ENCODE results near the gene OSBPL8.

GRCh38 chr12:76445462-76445861 lies 114.1 kb downstream of the OSBPL8 start:
- no peak for TF ChIP-seq ZNF138 (tag by site-specific recombination; IDR thresholded peaks at IDR 0.05; ENCODE audit: borderline replicate concordance)
- TF ChIP-seq, protein P1, sequence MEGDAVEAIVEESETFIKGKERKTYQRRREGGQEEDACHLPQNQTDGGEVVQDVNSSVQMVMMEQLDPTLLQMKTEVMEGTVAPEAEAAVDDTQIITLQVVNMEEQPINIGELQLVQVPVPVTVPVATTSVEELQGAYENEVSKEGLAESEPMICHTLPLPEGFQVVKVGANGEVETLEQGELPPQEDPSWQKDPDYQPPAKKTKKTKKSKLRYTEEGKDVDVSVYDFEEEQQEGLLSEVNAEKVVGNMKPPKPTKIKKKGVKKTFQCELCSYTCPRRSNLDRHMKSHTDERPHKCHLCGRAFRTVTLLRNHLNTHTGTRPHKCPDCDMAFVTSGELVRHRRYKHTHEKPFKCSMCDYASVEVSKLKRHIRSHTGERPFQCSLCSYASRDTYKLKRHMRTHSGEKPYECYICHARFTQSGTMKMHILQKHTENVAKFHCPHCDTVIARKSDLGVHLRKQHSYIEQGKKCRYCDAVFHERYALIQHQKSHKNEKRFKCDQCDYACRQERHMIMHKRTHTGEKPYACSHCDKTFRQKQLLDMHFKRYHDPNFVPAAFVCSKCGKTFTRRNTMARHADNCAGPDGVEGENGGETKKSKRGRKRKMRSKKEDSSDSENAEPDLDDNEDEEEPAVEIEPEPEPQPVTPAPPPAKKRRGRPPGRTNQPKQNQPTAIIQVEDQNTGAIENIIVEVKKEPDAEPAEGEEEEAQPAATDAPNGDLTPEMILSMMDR (tag by site-specific recombination; IDR thresholded peaks at IDR 0.05) = no peak
- TF ChIP-seq ZNF184 (tag by site-specific recombination; IDR thresholded peaks at IDR 0.05) = no peak
- TF ChIP-seq, protein P2, sequence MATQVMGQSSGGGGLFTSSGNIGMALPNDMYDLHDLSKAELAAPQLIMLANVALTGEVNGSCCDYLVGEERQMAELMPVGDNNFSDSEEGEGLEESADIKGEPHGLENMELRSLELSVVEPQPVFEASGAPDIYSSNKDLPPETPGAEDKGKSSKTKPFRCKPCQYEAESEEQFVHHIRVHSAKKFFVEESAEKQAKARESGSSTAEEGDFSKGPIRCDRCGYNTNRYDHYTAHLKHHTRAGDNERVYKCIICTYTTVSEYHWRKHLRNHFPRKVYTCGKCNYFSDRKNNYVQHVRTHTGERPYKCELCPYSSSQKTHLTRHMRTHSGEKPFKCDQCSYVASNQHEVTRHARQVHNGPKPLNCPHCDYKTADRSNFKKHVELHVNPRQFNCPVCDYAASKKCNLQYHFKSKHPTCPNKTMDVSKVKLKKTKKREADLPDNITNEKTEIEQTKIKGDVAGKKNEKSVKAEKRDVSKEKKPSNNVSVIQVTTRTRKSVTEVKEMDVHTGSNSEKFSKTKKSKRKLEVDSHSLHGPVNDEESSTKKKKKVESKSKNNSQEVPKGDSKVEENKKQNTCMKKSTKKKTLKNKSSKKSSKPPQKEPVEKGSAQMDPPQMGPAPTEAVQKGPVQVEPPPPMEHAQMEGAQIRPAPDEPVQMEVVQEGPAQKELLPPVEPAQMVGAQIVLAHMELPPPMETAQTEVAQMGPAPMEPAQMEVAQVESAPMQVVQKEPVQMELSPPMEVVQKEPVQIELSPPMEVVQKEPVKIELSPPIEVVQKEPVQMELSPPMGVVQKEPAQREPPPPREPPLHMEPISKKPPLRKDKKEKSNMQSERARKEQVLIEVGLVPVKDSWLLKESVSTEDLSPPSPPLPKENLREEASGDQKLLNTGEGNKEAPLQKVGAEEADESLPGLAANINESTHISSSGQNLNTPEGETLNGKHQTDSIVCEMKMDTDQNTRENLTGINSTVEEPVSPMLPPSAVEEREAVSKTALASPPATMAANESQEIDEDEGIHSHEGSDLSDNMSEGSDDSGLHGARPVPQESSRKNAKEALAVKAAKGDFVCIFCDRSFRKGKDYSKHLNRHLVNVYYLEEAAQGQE (tag by site-specific recombination; IDR thresholded peaks at IDR 0.05) = no peak
- no peak for TF ChIP-seq ZNF302 (tag by site-specific recombination; IDR thresholded peaks at IDR 0.05; ENCODE audit: low read depth)
- no peak for TF ChIP-seq YY1 (tag by site-specific recombination; IDR thresholded peaks at IDR 0.05)
- TF ChIP-seq, protein P3, sequence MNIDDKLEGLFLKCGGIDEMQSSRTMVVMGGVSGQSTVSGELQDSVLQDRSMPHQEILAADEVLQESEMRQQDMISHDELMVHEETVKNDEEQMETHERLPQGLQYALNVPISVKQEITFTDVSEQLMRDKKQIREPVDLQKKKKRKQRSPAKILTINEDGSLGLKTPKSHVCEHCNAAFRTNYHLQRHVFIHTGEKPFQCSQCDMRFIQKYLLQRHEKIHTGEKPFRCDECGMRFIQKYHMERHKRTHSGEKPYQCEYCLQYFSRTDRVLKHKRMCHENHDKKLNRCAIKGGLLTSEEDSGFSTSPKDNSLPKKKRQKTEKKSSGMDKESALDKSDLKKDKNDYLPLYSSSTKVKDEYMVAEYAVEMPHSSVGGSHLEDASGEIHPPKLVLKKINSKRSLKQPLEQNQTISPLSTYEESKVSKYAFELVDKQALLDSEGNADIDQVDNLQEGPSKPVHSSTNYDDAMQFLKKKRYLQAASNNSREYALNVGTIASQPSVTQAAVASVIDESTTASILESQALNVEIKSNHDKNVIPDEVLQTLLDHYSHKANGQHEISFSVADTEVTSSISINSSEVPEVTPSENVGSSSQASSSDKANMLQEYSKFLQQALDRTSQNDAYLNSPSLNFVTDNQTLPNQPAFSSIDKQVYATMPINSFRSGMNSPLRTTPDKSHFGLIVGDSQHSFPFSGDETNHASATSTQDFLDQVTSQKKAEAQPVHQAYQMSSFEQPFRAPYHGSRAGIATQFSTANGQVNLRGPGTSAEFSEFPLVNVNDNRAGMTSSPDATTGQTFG (tag by site-specific recombination; IDR thresholded peaks at IDR 0.05; ENCODE audit: borderline replicate concordance) = no peak
- no peak for TF ChIP-seq ZNF398 (tag by site-specific recombination; IDR thresholded peaks at IDR 0.05)
- no peak for TF ChIP-seq ZNF660 (tag by site-specific recombination; IDR thresholded peaks at IDR 0.05)
- no peak for TF ChIP-seq ZNF549 (tag by site-specific recombination; IDR thresholded peaks at IDR 0.05)
- no peak for TF ChIP-seq ZNF266 (tag by site-specific recombination; IDR thresholded peaks at IDR 0.05; ENCODE audit: low read depth)
- TF ChIP-seq SALL2 (tag by site-specific recombination; IDR thresholded peaks at IDR 0.05; ENCODE audit: borderline replicate concordance) = no peak
- TF ChIP-seq SP2 (tag by site-specific recombination; IDR thresholded peaks at IDR 0.05) = no peak

Measured in HEK293 (cell line).